HG03354 (cell line): Measurements from ENCODE around the gene KSR2.

Experiments
- ATAC-seq: cut with Tn5 transposase; IDR thresholded peaks from one replicate; pipeline ENCODE4 v1.9.1; 2021; ENCODE audit warnings: mild to moderate bottlenecking; ENCODE audit not compliant: unreplicated experiment, poor library complexity, severe bottlenecking

KSR2 gene

GRCh38 chr12:117408161-117408791, 560.5 kb downstream of the KSR2 start:
- ATAC-seq = no peak

- no peak for ATAC-seq
Observed at GRCh38 chr12:117404940-117405339, 563.9 kb downstream of the KSR2 start.

GRCh38 chr12:117404203-117404853, 564.5 kb downstream of the KSR2 start:
- no peak for ATAC-seq

- ATAC-seq = no peak
Observed at GRCh38 chr12:117403586-117404139, 565.1 kb downstream of the KSR2 start.
